ENCODE data around the gene ERC2.

Gene ERC2

DNA sequence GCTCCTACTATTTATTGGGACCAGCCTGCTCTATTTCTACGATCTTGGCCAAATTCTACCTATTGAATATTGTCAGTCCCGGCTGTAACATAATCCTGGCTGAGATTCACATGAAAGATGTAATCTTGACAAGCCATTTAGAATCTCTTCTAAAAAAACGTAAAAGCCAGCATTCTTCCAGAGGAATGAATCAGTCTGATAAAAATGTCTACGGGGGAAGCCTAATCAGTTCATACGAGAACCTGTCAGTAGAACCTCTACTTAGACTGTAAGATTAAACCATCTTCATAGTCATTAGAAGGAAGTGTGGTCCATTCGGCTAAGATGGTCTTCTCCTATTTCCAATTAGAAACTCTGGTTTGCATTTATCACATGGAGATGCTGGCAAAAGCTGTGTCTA lies 833.9 kb downstream of the ERC2 start:
- DNase-seq (ENCODE audit: low read depth), result no peak
- no peak overlapping the region for H3K4me3 ChIP-seq (ENCODE audit: low read length)
- TF ChIP-seq, protein P1, sequence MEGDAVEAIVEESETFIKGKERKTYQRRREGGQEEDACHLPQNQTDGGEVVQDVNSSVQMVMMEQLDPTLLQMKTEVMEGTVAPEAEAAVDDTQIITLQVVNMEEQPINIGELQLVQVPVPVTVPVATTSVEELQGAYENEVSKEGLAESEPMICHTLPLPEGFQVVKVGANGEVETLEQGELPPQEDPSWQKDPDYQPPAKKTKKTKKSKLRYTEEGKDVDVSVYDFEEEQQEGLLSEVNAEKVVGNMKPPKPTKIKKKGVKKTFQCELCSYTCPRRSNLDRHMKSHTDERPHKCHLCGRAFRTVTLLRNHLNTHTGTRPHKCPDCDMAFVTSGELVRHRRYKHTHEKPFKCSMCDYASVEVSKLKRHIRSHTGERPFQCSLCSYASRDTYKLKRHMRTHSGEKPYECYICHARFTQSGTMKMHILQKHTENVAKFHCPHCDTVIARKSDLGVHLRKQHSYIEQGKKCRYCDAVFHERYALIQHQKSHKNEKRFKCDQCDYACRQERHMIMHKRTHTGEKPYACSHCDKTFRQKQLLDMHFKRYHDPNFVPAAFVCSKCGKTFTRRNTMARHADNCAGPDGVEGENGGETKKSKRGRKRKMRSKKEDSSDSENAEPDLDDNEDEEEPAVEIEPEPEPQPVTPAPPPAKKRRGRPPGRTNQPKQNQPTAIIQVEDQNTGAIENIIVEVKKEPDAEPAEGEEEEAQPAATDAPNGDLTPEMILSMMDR (conservative IDR thresholded peaks at IDR 0.05; ENCODE audit: low read length), result no peak

DNA sequence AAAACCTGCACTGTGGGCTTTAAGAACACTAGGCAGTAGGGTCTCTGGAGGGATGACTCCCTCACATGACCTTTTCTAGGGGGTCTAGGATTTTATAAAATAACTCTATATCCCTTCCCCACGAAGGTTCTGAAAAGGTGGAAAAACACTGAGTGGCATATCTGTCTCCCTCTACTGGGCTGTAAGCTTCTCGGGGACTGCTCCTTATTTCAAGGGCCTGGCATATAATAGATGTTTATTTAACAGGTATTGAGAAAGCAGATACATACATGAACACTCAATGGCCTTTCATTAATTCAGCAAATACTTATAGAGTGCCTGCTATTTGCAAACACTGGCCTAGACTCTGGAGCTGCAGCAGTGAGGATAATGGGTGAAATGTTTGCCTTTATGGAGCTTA lies 834.9 kb downstream of the ERC2 start:
- TF ChIP-seq, protein P1 (conservative IDR thresholded peaks at IDR 0.05; ENCODE audit: low read length), result no peak
- DNase-seq (ENCODE audit: low read depth), result no peak
- H3K4me3 ChIP-seq (ENCODE audit: low read length), result no peak overlapping the region

DNA sequence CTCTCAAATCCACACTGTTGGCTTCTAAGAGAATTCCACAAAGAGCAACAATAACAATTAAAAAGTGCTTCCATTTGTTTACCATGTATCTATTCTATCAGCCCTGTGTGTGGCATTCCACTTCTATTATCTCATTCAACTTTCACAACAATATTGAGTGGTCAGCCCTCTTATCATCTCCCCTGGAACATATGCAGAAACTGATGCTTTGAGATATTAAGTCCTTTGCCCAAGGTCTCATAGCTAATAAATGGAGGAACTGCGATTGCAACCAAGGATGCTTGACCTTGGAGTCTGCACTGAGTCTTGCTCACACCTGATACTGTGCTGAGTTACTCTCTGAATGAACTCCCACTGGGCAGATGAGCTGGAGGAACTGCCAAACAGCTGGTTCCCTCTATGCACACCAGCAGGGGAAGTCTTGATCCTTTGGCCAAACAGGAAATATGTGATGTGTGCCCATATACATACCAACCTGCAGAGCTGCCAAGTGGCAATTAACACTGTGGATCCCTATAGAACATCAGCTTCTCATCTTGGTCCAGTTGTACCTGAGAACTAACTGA lies 836.4 kb downstream of the ERC2 start:
- no peak for DNase-seq (ENCODE audit: low read depth)
- TF ChIP-seq, protein P1 (conservative IDR thresholded peaks at IDR 0.05; ENCODE audit: low read length), result no peak
- H3K4me3 ChIP-seq (ENCODE audit: low read length), result no peak overlapping the region

DNA sequence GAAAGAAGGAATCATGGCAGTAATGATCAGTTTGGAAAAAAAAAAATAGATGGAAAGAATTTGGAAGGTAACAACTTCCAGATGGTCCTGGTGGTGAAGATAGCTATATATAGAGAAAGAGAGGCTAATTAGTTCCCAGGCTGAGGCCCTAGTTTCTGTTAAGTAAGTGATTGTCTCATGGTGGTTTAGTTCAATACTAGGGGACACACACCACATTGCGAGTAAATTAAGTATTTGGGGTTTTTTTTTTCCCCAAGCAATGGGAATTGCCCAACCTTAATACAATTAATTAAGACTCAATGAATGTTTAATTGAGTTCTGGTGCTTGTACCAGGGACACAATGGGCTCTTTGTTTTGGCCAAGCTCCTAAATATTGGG lies 837.4 kb downstream of the ERC2 start:
- DNase-seq (ENCODE audit: low read depth), result peak; percentile 43
- TF ChIP-seq, protein P1 (conservative IDR thresholded peaks at IDR 0.05; ENCODE audit: low read length), result no peak
- no peak overlapping the region for H3K4me3 ChIP-seq (ENCODE audit: low read length)

DNA sequence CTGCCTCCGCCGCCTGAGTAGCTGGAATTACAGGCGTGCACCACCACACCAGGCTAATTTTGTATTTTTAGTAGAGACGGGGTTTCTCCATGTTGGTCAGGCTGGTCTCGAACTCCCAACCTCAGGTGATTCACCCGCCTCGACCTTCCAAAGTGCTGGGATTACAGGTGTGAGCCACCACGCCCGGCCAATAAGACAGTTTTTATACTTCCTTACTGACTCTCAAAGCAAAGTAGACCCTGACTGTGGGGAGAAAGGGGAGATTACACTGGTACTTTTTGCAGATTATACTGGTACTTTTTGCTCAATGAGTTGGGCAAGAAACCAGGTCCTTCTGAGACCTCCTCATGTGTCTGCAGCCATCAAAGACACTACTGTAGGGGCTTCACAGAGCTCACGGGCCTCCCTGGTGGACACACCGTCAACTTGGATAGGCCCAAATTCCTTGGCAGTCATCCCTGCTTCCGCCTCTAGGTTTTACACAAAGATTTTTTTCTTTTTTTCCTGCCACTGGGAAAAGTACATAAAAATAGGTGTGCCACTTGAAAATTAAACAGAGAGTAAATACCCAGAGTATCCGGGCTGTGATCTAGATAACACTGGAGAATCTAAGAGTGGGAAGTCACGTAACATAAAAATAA lies 837.9 kb downstream of the ERC2 start:
- TF ChIP-seq, protein P1 (conservative IDR thresholded peaks at IDR 0.05; ENCODE audit: low read length), result no peak
- DNase-seq (ENCODE audit: low read depth), result no peak
- H3K4me3 ChIP-seq (ENCODE audit: low read length), result no peak overlapping the region

DNA sequence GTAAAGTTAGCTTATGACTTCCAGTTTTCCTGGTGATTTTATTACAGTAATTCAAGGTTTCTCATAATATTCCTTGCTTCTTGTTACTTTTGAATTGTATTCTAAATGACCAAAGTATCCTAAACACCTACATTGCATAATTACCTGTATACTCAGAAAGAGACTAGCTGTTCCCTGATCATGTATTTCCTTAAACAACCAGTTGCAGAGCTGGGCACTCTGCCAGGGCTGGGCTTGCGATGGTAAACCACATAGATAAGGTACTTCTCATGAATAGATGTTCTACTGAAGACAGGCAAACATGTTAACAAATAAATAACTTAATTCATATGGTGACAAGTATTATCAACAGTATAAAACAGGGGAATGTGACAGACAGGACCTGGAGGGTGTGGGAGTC lies 838.8 kb downstream of the ERC2 start:
- no peak overlapping the region for H3K4me3 ChIP-seq (ENCODE audit: low read length)
- TF ChIP-seq, protein P1 (conservative IDR thresholded peaks at IDR 0.05; ENCODE audit: low read length), result no peak
- DNase-seq (ENCODE audit: low read depth), result no peak

DNA sequence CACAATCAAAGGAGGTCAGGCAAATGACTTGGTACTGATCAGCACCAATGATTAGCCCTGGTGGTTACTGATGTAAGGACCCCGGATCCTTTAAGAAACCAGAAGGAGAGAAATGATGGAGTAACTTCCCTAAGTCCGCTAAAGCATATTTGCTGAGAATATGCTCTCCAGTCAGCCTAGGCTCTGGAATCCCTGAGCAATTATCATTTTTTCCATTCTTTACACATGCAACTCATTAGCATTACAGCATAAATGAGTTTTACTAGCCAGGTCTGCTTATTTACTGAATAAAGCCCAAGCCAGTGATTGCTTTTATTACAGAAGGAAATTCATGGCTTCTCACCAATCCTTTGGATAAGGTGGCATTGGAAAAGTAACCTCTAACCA lies 842.0 kb downstream of the ERC2 start:
- TF ChIP-seq, protein P1 (conservative IDR thresholded peaks at IDR 0.05; ENCODE audit: low read length), result no peak
- DNase-seq (ENCODE audit: low read depth), result peak; percentile 61
- H3K4me3 ChIP-seq (ENCODE audit: low read length), result no peak overlapping the region
